C4-2B (cell line): ENCODE results near the gene RSL24D1.

ENCODE experiments used
- CTCF ChIP-seq: fragments of 450-650 bp; conservative IDR thresholded peaks from 2 replicates; pipeline ENCODE4 v1.5.1; 2017; ENCODE audit warnings: mild to moderate bottlenecking
- ZFX ChIP-seq: fragments of 450-650 bp; IDR thresholded peaks from 2 replicates; pipeline ENCODE4 v1.6.1; 2017

GRCh38 chr15:55237219-55238130 is 40.7 kb upstream of the RSL24D1 start:
- no peak for TF ChIP-seq CTCF
- no peak for TF ChIP-seq ZFX
